Calu3 (cell line): ENCODE data around the gene HMCN1. TPM values are rescaled to one million over a fixed set of nuclear protein-coding genes. Genes with fewer than 3 reads are reported as not detected.

ENCODE experiments used
- BruUV-seq: library from RNA; stranded (reverse); fragments of 400-500 nt; replicated peaks from 2 replicates; lab custom pipeline; 2021; lab: Mats Ljungman, UMichigan
- CTCF ChIA-PET: fragments of 300-600 bp; sonication (Branson Sonifier 250); formaldehyde crosslinking; loops from one replicate; lab custom pipeline; 2022; ENCODE audit warnings: antibody characterized with exemption; lab: Charles Lee
- DNase-seq: peaks from one replicate; pipeline ENCODE4 v3.0.0; 2022
- H3K27ac Mint-ChIP-seq: one replicate; pipeline ENCODE4 v1.8.0; 2022; ENCODE audit warnings: mixed read lengths; ENCODE audit not compliant: unreplicated experiment
- H3K27me3 Mint-ChIP-seq: one replicate; pipeline ENCODE4 v1.8.0; 2022; ENCODE audit warnings: mixed read lengths; ENCODE audit not compliant: unreplicated experiment
- H3K36me3 Mint-ChIP-seq: one replicate; pipeline ENCODE4 v1.8.0; 2022; ENCODE audit warnings: mild to moderate bottlenecking, moderate library complexity, mixed read lengths; ENCODE audit not compliant: insufficient read depth, unreplicated experiment
- H3K4me1 Mint-ChIP-seq: one replicate; pipeline ENCODE4 v1.8.0; 2022; ENCODE audit warnings: mild to moderate bottlenecking, low read depth, mixed read lengths; ENCODE audit not compliant: unreplicated experiment
- H3K4me3 Mint-ChIP-seq: one replicate; pipeline ENCODE4 v1.8.0; 2022; ENCODE audit warnings: mild to moderate bottlenecking, low read depth, moderate library complexity, mixed read lengths; ENCODE audit not compliant: unreplicated experiment
- H3K9me3 Mint-ChIP-seq: one replicate; pipeline ENCODE4 v1.8.0; 2022; ENCODE audit warnings: low read depth, mixed read lengths; ENCODE audit not compliant: unreplicated experiment
- CTCF ChIP-seq: fragments of 200-600 bp; IDR thresholded peaks from one replicate; pipeline ENCODE4 v1.8.0; 2022; ENCODE audit warnings: antibody characterized with exemption; ENCODE audit not compliant: unreplicated experiment
- intact Hi-C: fragments of 100-400 bp; cut with micrococcal nuclease; formaldehyde crosslinking; loops from one replicate; pipeline ENCODE4 v1.10.0; 2022; ENCODE audit not compliant: unreplicated experiment
- total RNA-seq: library from RNA; stranded (reverse); gene quantifications from 2 replicates; pipeline ENCODE4 v1.2.3, GENCODE V29; 2022

The HMCN1 gene
- total RNA-seq, 1 experiment from 2014 or later = 0.05 TPM

DNA sequence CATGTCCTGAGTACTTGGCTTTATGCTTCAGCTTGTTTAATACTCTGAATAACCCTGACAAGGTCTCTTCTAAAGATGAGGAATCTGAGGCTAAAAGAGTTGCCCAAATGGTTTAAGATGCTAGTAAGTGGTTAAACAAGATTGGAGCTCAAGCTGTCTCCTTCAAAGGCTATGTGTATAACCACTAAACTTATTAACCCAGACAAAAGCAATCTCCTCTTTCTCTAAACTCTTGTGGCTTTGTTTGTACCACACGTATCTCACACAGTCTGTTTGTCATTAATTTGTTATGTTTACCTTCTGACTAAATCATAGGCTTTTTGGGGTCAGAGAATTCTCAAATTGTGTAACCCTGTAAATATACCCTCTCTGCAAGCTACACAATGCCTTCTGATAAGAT is 89.9 kb downstream of the HMCN1 start:
- no TSS peak for BruUV-seq
- H3K4me1 Mint-ChIP-seq = peaks cover 7% of the 10 kb centered on the region
- no peaks in the 10 kb centered on the region for H3K36me3 Mint-ChIP-seq
- DNase-seq = no peak
- CTCF ChIA-PET = no interaction called here
- no peak for TF ChIP-seq CTCF
- no peak overlapping the region for H3K4me3 Mint-ChIP-seq
- H3K27ac Mint-ChIP-seq = no peak overlapping the region
- no peaks in the 10 kb centered on the region for H3K9me3 Mint-ChIP-seq
- H3K27me3 Mint-ChIP-seq = no peaks in the 10 kb centered on the region
- intact Hi-C loops = no loop called here

DNA sequence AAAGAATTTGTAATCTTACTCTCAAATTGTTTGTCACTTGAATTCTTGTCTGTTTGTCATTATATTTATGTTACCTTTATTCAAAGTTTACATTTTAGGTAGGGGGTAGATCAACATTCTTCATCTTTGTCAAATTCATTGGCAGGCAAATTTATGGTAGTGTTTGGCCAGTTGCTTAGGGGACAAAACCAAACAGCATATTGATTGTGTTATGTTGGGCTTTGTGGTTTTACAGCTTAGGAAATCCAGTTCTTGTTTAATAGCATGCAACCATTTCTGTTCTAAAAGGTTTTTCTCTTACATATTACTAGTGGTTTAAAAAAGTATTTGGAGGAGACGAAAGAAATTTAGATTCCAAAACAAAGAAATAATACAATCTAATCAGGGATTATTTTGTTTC is 91.4 kb downstream of the HMCN1 start:
- H3K36me3 Mint-ChIP-seq = no peaks in the 10 kb centered on the region
- BruUV-seq = no TSS peak
- H3K9me3 Mint-ChIP-seq = no peaks in the 10 kb centered on the region
- peaks cover 7% of the 10 kb centered on the region for H3K4me1 Mint-ChIP-seq
- no peaks in the 10 kb centered on the region for H3K27me3 Mint-ChIP-seq
- no peak overlapping the region for H3K4me3 Mint-ChIP-seq
- no peak for DNase-seq
- no peak for TF ChIP-seq CTCF
- CTCF ChIA-PET = no interaction called here
- no peak overlapping the region for H3K27ac Mint-ChIP-seq
- intact Hi-C loops = no loop called here

DNA sequence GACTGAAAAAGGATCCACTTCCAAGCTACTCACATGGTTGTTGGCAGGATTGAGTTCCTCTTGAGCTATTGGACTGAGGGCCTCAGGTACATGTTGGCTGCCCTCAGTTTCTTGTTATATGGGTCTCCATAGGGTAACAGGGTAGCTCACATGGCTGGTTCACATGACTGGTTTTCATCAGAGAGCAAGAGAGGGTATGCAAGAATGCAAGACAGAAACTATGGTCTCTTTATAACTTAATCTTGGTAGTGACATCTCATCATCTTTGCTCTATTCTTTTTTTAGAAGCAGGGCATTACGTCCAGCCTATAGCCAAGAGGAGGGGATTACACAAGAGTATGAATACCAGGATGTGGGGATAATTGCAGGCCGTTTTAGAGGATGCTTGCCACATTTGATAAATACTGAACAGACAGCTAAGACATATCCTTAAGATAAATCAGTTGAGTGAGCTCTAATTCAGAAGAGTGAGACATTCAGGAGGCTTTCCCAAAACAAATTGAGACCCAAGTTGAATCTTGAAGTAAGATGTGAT is 100.2 kb downstream of the HMCN1 start:
- intact Hi-C loops = no loop called here
- no peak for TF ChIP-seq CTCF
- no peaks in the 10 kb centered on the region for H3K36me3 Mint-ChIP-seq
- H3K4me3 Mint-ChIP-seq = no peak overlapping the region
- no peaks in the 10 kb centered on the region for H3K9me3 Mint-ChIP-seq
- H3K4me1 Mint-ChIP-seq = no peaks in the 10 kb centered on the region
- H3K27ac Mint-ChIP-seq = no peak overlapping the region
- no peaks in the 10 kb centered on the region for H3K27me3 Mint-ChIP-seq
- DNase-seq = no peak
- CTCF ChIA-PET = no interaction called here
- no TSS peak for BruUV-seq

- TF ChIP-seq CTCF = no peak
- intact Hi-C loops = no loop called here
- BruUV-seq = no TSS peak
- Mint-ChIP-seq H3K27me3 (no peaks in the 10 kb centered on the region), H3K4me3 (no peak overlapping the region), H3K27ac (no peak overlapping the region), H3K36me3 (no peaks in the 10 kb centered on the region), H3K4me1 (no peaks in the 10 kb centered on the region), H3K9me3 (no peaks in the 10 kb centered on the region)
- CTCF ChIA-PET = no interaction called here
- DNase-seq = no peak
These were observed 101.0 kb downstream of the HMCN1 start for GRCh38 chr1:185835191-185835590.
